ENCODE results near the gene MAP2K7. TPM values are rescaled to one million over a fixed set of nuclear protein-coding genes. Genes with fewer than 3 reads are reported as not detected.
A peak's percentile ranks its signal among the peaks of the same experiment; 100 is the strongest.

MAP2K7 gene
- total RNA-seq (2022) (37.4 and 42.6 TPM in 2 replicates), Bru-seq, nascent RNA (percentile 67 among the genes with signal in this experiment), BruChase-seq, experiment 1, labeled RNA remaining after a 2-hour chase (percentile 81 among the genes with signal in this experiment), BruChase-seq, experiment 2, labeled RNA remaining after a 6-hour chase (percentile 82 among the genes with signal in this experiment)
- long read RNA-seq, partial matches to known transcripts, result 1 of 13 reads
- long read RNA-seq, other reads (novel, unspliced or antisense), result 7 of 13 reads

- peak; percentile 41 to 71 for TF ChIP-seq CTCF (IDR thresholded peaks at IDR 0.05; ENCODE audit: insufficient read depth in 1 of 2, low read depth in 1 of 2, low read length in 1 of 2, severe bottlenecking in 1 of 2, unreplicated experiment in 1 of 2)
- H3K27ac Mint-ChIP-seq (ENCODE audit: unreplicated experiment), result peak within 1 kb of the TSS; percentile 89
- BruUV-seq (replicated peaks), result no TSS peak
- ChIA-PET POLR2A (interaction anchor here (0.6 to 1.6 kb wide), 9 partner anchors 13 to 610 kb away, joined by 3 to 69 read pairs (median 3); partner anchors contain the start of genes LRRC8E, SNAPC2, TIMM44 and ZNF414), CTCF (interaction anchor here (0.6 to 1.7 kb wide), 8 partner anchors 13 to 335 kb away, joined by 3 to 21 read pairs (median 4); partner anchors contain the start of genes SNAPC2 and TIMM44)
- H3K4me1 Mint-ChIP-seq (ENCODE audit: low read depth, unreplicated experiment), result peaks cover 6% of the 10 kb centered on the region
- H3K4me3 Mint-ChIP-seq (ENCODE audit: unreplicated experiment), result peak within 1 kb of the TSS; percentile 92
- peak; percentile 99 for DNase-seq
- Histone ChIP-seq H3K4me1 (peaks cover 12% of the 10 kb centered on the region; the same call in 1 of the 2 replicates), H3K4me3 (ENCODE audit: low read depth, low read length) (peak within 1 kb of the TSS; percentile 91), H3K27me3 (replicated peaks; ENCODE audit: control insufficient read depth, insufficient read depth, low read length) (no peaks in the 10 kb centered on the region), H3K9me3 (no peaks in the 10 kb centered on the region), H3K36me3 (ENCODE audit: control insufficient read depth, insufficient read depth, low read length) (peaks cover 2% of the 10 kb centered on the region; the same call in 1 of the 2 replicates)
- peaks cover 31% of the 10 kb centered on the region for H3K36me3 Mint-ChIP-seq (ENCODE audit: insufficient read depth, unreplicated experiment)
- intact Hi-C loops (cut with micrococcal nuclease; ENCODE audit: unreplicated experiment), result loop anchor here (1.0 to 2.0 kb wide), 3 partner anchors 15 to 50 kb away; partner anchors contain the start of gene LRRC8E
- no peaks in the 10 kb centered on the region for H3K27me3 Mint-ChIP-seq (ENCODE audit: insufficient read depth, unreplicated experiment)
- no peaks in the 10 kb centered on the region for H3K9me3 Mint-ChIP-seq (ENCODE audit: unreplicated experiment)
Measured at GRCh38 chr19:7903244-7904073, at the start of gene MAP2K7. Gene MAP2K7 (plus strand): TSS chr19:7903877. CDS start chr19:7903945, 68 bp downstream.

DNA sequence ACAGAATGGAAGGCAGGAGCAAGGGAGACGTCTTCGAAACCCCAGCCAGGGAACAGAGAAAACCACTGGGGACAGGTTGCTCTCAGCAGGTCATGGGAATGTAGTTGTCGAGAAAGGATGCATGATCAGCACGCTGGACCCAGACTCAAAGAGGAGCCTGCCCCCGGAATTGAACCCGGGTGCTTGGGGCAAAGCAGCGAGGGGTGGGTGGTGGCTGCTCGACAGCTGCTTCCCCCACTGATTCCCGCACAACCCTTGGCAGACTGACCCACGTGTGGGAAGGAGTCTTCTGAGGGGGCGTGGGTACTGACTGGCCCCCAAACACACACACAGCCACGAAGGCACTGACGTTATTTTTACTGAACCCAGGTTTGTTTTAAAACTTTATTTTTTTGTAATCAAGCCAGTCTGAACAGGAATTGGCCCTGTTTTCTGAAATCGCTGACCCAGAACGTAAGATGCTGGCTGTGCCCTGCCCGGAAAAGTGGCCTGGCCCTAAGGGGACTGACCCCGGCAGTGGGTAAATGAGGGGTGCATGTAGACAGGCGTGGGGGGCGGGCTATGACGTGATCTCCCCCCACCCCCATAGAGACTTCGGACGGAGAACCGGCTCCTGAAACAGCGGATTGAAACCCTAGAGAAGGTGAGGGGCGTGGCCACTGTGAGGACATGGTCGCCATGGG, 48.1 kb upstream of the MAP2K7 start:
- no peak overlapping the region for H3K27ac Mint-ChIP-seq (ENCODE audit: unreplicated experiment)
- CTCF ChIA-PET, result no interaction called here
- BruUV-seq (replicated peaks), result no TSS peak
- Histone ChIP-seq H3K4me1 (peaks cover 11% of the 10 kb centered on the region), H3K4me3 (ENCODE audit: low read depth, low read length) (no peak overlapping the region), H3K27me3 (replicated peaks; ENCODE audit: control insufficient read depth, insufficient read depth, low read length) (no peaks in the 10 kb centered on the region), H3K9me3 (no peaks in the 10 kb centered on the region), H3K36me3 (ENCODE audit: control insufficient read depth, insufficient read depth, low read length) (no peaks in the 10 kb centered on the region)
- peaks cover 10% of the 10 kb centered on the region for H3K36me3 Mint-ChIP-seq (ENCODE audit: insufficient read depth, unreplicated experiment)
- no peaks in the 10 kb centered on the region for H3K9me3 Mint-ChIP-seq (ENCODE audit: unreplicated experiment)
- intact Hi-C loops (cut with micrococcal nuclease; ENCODE audit: unreplicated experiment), result no loop called here
- no peak for TF ChIP-seq CTCF (IDR thresholded peaks at IDR 0.05; ENCODE audit: insufficient read depth in 1 of 2, low read depth in 1 of 2, low read length in 1 of 2, severe bottlenecking in 1 of 2, unreplicated experiment in 1 of 2)
- H3K4me1 Mint-ChIP-seq (ENCODE audit: low read depth, unreplicated experiment), result peaks cover 10% of the 10 kb centered on the region
- POLR2A ChIA-PET, result no interaction called here
- no peak overlapping the region for H3K4me3 Mint-ChIP-seq (ENCODE audit: unreplicated experiment)
- H3K27me3 Mint-ChIP-seq (ENCODE audit: insufficient read depth, unreplicated experiment), result no peaks in the 10 kb centered on the region
- no peak for DNase-seq

DNA sequence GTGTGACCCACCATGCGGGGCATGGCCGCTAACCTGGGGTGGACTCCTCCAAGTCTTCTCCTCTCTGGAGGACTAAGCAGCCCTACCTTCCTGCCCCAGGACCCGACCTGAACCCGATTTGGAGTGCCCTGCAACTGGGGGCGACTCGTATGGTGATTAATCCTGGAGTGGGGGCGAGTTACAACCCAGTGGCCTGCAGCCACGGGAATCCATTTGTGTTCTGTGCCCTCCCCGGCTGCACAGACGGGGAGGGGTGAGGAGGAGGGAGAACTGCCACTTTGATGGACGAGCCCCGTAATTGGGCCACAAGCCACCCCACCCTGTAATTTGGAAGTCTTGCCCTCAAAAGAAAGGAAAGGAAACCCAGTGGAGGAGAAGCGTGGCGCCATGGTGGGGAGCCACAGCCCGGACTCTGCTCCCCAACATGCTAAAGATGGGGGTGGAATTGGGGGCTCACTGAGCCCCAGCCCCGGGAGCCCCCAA, 47.5 kb upstream of the MAP2K7 start:
- H3K4me1 Mint-ChIP-seq (ENCODE audit: low read depth, unreplicated experiment), result peaks cover 10% of the 10 kb centered on the region
- Histone ChIP-seq H3K27me3 (replicated peaks; ENCODE audit: control insufficient read depth, insufficient read depth, low read length) (no peaks in the 10 kb centered on the region), H3K36me3 (ENCODE audit: control insufficient read depth, insufficient read depth, low read length) (no peaks in the 10 kb centered on the region), H3K4me3 (ENCODE audit: low read depth, low read length) (no peak overlapping the region), H3K4me1 (peaks cover 11% of the 10 kb centered on the region), H3K9me3 (no peaks in the 10 kb centered on the region)
- ChIA-PET CTCF (interaction anchor here (3.6 kb wide), 1 partner anchor 13 kb away, joined by 20 read pairs; no protein-coding TSS in a partner anchor), POLR2A (no interaction called here)
- intact Hi-C loops (cut with micrococcal nuclease; ENCODE audit: unreplicated experiment), result no loop called here
- BruUV-seq (replicated peaks), result no TSS peak
- no peak overlapping the region for H3K4me3 Mint-ChIP-seq (ENCODE audit: unreplicated experiment)
- H3K27me3 Mint-ChIP-seq (ENCODE audit: insufficient read depth, unreplicated experiment), result no peaks in the 10 kb centered on the region
- no peaks in the 10 kb centered on the region for H3K9me3 Mint-ChIP-seq (ENCODE audit: unreplicated experiment)
- H3K27ac Mint-ChIP-seq (ENCODE audit: unreplicated experiment), result no peak overlapping the region
- TF ChIP-seq CTCF (IDR thresholded peaks at IDR 0.05; ENCODE audit: insufficient read depth in 1 of 2, low read depth in 1 of 2, low read length in 1 of 2, severe bottlenecking in 1 of 2, unreplicated experiment in 1 of 2), result no peak
- peaks cover 10% of the 10 kb centered on the region for H3K36me3 Mint-ChIP-seq (ENCODE audit: insufficient read depth, unreplicated experiment)
- no peak for DNase-seq
